Placental pericyte (primary cell): ENCODE results near the gene GLRX5. TPM values are rescaled to one million over a fixed set of nuclear protein-coding genes. Genes with fewer than 3 reads are reported as not detected.

ENCODE experiments used
- small RNA-seq: library from RNA; depleted of rRNA; stranded (forward); fragments of <200 nt; gene quantifications from one replicate; pipeline ENCODE3, GENCODE V24; 2012; ENCODE audit warnings: low replicate concordance
- total RNA-seq: library from RNA; depleted of rRNA; stranded (reverse); fragments of >200 nt; gene quantifications from 2 replicates; pipeline ENCODE4 v1.2.3, GENCODE V29; 2012

Gene GLRX5
- total RNA-seq, result 21.9 and 44.4 TPM in 2 replicates

DNA sequence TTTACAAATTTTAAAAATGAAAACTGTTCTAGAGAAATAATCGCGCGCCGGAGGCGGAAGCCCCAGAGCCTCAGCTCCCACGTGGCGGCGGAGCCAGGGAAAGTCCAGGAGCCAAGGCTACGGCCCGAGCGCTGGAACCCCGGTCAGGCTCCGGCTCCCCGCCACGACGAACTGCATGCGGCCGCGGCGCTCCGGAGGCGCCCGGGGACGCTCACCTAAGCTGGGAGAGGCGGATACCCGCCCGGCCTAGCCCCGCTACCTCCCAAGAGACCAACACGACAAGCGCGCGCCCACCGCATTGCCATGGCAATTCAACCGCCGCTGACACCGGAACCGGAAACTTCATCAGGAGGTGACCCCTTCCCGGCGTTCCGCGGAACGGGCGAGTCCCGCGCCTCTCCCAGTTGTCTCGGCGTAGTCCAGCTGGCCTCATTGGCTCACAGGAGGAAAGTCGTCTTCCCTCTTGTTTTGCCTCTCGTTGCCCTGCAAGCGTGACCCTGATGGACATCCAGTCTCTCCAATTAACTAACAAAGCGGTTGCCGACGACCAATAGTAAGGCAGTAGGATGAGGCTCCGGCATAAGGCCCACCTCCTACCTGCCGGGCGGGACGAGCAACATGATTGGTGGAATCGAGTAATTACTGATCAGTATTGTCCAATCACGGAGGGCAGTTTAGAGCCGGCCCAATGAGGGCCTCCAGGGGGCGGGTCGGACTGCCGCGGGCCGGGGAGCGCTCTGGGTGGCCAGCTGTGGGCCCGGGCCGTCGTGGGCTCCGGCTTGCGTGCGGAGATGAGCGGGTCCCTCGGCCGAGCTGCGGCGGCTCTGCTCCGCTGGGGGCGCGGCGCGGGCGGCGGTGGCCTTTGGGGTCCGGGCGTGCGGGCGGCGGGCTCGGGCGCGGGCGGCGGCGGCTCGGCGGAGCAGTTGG, at the start of gene GLRX5:
GLRX5 (plus strand) TSS at position 752 of the 927 bp plus-strand sequence; CDS start at position 792, 40 bp downstream.

GRCh38 chr14:95516554-95517181, 18.2 kb upstream of the GLRX5 start, which contains the start of gene SYNE3:
Gene SYNE3, minus strand, starts transcription at chr14:95516650. Its CDS starts 40,829 bp downstream, at chr14:95475821.

Small RNA genes within 50 kb of the gene (small RNA-seq; reads per million reads assigned to genes)
- 55.2 reads per million, percentile 98 among the genes with 10 or more reads in this experiment for gene SCARNA13

Other genes with a start within 250 kb of the GLRX5 start
- 0.14 and 2.6 TPM in 2 replicates for gene CLMN, start 215.1 kb upstream of the GLRX5 start, total RNA-seq
- 16.9 and 19.0 TPM in 2 replicates for gene SYNE3, start 18.4 kb upstream of the GLRX5 start, total RNA-seq
- gene TCL1B, start 151.4 kb downstream of the GLRX5 start, total RNA-seq, result not detected in 2 replicates
- gene TCL1A, start 179.1 kb downstream of the GLRX5 start, total RNA-seq, result not detected in 2 replicates